PC-9 (cell line): Measurements from ENCODE around the gene DENND1A.

Experiments used
- EZH2 ChIP-seq: fragments of 200-600 bp; sonication (generic); IDR thresholded peaks from 2 replicates; pipeline ENCODE4 v1.8.0; 2017; ENCODE audit warnings: antibody characterized with exemption, low read depth
- TF ChIP-seq, protein P1 (sequence below): fragments of 200-600 bp; sonication (generic); conservative IDR thresholded peaks from 2 replicates; pipeline ENCODE4 v1.6.1; 2017; ENCODE audit warnings: mixed run types, antibody characterized with exemption, mild to moderate bottlenecking, moderate library complexity

DNA sequence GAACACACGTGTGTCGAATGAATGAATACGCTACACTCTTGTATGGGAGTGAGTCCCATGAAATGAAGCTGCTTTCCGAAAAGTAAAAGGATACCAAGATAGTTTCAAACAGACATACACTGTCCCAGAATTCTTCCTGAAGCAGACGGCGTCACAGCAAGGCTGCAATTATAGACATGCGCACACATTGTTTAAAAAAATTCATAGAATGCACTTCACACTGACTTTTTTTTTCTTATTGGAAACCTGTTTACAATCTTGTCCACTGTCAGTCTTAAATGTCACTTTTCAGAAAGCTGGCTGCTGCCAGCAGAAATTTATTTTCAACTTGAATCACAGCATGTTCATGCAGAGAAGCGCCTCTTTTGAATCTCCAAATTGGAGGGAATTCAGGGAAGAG is 449.1 kb downstream of the DENND1A start:
- TF ChIP-seq, protein P1, sequence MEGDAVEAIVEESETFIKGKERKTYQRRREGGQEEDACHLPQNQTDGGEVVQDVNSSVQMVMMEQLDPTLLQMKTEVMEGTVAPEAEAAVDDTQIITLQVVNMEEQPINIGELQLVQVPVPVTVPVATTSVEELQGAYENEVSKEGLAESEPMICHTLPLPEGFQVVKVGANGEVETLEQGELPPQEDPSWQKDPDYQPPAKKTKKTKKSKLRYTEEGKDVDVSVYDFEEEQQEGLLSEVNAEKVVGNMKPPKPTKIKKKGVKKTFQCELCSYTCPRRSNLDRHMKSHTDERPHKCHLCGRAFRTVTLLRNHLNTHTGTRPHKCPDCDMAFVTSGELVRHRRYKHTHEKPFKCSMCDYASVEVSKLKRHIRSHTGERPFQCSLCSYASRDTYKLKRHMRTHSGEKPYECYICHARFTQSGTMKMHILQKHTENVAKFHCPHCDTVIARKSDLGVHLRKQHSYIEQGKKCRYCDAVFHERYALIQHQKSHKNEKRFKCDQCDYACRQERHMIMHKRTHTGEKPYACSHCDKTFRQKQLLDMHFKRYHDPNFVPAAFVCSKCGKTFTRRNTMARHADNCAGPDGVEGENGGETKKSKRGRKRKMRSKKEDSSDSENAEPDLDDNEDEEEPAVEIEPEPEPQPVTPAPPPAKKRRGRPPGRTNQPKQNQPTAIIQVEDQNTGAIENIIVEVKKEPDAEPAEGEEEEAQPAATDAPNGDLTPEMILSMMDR: no peak
- TF ChIP-seq EZH2: no peak
